HG03108 (cell line): ENCODE measurements around the gene ZKSCAN8.
"Not testable (repeated sequence)": the region's sequence is repeated elsewhere in the genome, so short reads cannot be mapped to it uniquely, and the experiment has no call there.

Experiments
- ATAC-seq: cut with Tn5 transposase; IDR thresholded peaks from one replicate; pipeline ENCODE4 v1.9.1; 2021; ENCODE audit warnings: moderate library complexity; ENCODE audit not compliant: unreplicated experiment

Gene ZKSCAN8

GRCh38 chr6:28141500-28142329 is at the start of gene ZKSCAN8:
Gene ZKSCAN8, plus strand, starts transcription at chr6:28141883. Its CDS starts 6,525 bp downstream, at chr6:28148408.
- peak; percentile 67 for ATAC-seq

- ATAC-seq: not testable (repeated sequence)
Observed at GRCh38 chr6:28102222-28102621, 39.5 kb upstream of the ZKSCAN8 start.

- not testable (repeated sequence) for ATAC-seq
Observed at GRCh38 chr6:28102699-28103098, 39.0 kb upstream of the ZKSCAN8 start.

- ATAC-seq: peak; percentile 98
Observed at GRCh38 chr6:28104392-28105244, 37.1 kb upstream of the ZKSCAN8 start.

- no peak for ATAC-seq
Observed at GRCh38 chr6:28105245-28105639, 36.4 kb upstream of the ZKSCAN8 start.

GRCh38 chr6:28107506-28107905 is 34.2 kb upstream of the ZKSCAN8 start:
- ATAC-seq: no peak

GRCh38 chr6:28111964-28112363 is 29.7 kb upstream of the ZKSCAN8 start:
- ATAC-seq: no peak

GRCh38 chr6:28115799-28116198 is 25.9 kb upstream of the ZKSCAN8 start:
- no peak for ATAC-seq

- no peak for ATAC-seq
Observed at GRCh38 chr6:28117386-28118050, 24.2 kb upstream of the ZKSCAN8 start.

GRCh38 chr6:28118217-28118616 is 23.5 kb upstream of the ZKSCAN8 start:
- ATAC-seq: no peak

- no peak for ATAC-seq
Observed at GRCh38 chr6:28121876-28122275, 19.8 kb upstream of the ZKSCAN8 start.

- not testable (repeated sequence) for ATAC-seq
Observed at GRCh38 chr6:28122283-28122682, 19.4 kb upstream of the ZKSCAN8 start.

- peak; percentile 96 for ATAC-seq
Observed at GRCh38 chr6:28124350-28124970, 17.2 kb upstream of the ZKSCAN8 start, which contains the start of gene ZSCAN16. Gene ZSCAN16, plus strand, starts transcription at chr6:28124609. Its CDS starts 835 bp downstream, at chr6:28125444.

- no peak for ATAC-seq
Observed at GRCh38 chr6:28124971-28125353, 16.7 kb upstream of the ZKSCAN8 start.

GRCh38 chr6:28125401-28125800 is 16.3 kb upstream of the ZKSCAN8 start:
- no peak for ATAC-seq

- ATAC-seq: no peak
Observed at GRCh38 chr6:28134015-28134414, 7.7 kb upstream of the ZKSCAN8 start.

GRCh38 chr6:28134716-28135115 is 7.0 kb upstream of the ZKSCAN8 start:
- ATAC-seq: no peak

GRCh38 chr6:28135393-28135792 is 6.3 kb upstream of the ZKSCAN8 start:
- ATAC-seq: no peak

- peak; percentile 49 for ATAC-seq
Observed at GRCh38 chr6:28136585-28137504, 4.8 kb upstream of the ZKSCAN8 start.
